ENCODE measurements around the gene RAB40C.

DNA sequence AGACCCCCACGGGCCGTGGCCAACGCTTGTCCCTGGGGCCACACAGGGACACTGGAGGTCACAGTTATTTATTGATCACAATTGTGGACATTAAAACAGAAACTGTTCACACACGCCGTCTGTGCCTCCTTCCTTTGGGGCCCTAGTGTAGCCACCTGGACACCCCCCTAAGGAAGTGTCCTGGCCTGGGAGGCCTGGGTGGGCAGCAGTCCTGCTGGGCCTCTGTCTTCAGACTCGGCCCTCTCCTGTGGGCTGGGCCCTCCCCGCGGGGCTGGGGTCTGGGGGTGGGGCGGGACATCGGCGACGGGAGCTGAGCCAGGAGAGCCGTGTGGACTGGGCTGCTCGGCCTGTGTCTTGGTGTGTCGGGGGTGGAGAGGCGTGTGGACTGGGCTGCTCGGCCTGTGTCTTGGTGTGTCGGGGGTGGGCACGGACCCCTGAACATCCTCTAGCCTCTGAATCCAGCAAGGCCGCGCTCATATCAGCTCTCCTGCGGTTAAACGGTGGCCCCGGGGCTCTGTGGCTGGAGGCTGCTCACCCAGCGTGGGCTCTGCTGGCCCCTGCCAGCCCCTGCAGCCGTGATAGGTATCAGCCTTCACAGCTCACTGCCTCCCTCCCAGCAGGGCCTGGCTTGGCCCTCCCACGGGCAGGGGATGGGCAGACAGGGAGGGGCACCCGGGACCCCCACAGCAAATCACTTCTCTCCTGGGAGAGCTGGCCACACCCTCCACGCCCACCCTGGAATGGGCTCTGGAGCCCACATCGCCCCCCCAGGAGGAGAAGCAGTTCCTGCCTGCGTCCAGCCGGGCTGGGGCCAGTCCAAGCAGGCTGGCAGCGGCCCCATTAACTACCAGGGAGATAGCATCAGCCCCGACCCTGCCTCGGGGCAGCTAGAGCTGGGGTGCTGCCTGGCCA is 24.2 kb upstream of the RAB40C start:
- TF ChIP-seq, protein P1, sequence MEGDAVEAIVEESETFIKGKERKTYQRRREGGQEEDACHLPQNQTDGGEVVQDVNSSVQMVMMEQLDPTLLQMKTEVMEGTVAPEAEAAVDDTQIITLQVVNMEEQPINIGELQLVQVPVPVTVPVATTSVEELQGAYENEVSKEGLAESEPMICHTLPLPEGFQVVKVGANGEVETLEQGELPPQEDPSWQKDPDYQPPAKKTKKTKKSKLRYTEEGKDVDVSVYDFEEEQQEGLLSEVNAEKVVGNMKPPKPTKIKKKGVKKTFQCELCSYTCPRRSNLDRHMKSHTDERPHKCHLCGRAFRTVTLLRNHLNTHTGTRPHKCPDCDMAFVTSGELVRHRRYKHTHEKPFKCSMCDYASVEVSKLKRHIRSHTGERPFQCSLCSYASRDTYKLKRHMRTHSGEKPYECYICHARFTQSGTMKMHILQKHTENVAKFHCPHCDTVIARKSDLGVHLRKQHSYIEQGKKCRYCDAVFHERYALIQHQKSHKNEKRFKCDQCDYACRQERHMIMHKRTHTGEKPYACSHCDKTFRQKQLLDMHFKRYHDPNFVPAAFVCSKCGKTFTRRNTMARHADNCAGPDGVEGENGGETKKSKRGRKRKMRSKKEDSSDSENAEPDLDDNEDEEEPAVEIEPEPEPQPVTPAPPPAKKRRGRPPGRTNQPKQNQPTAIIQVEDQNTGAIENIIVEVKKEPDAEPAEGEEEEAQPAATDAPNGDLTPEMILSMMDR (IDR thresholded peaks at IDR 0.05), result no peak
- TF ChIP-seq EZH2phosphoT487 (IDR thresholded peaks at IDR 0.05), result no peak

All from neural progenitor cell (in vitro differentiated cells).